HG03064 (cell line): ENCODE data around the gene SAMD4B.

Source experiments
- ATAC-seq: cut with Tn5 transposase; IDR thresholded peaks from one replicate; pipeline ENCODE4 v1.9.1; 2021; ENCODE audit warnings: low read depth; ENCODE audit not compliant: unreplicated experiment

Gene SAMD4B

GRCh38 chr19:39406656-39407409 is 64.6 kb downstream of the SAMD4B start, which contains the start of gene ZFP36:
Gene ZFP36 (plus strand): TSS chr19:39406847. CDS start chr19:39406905, 58 bp downstream.
- no peak for ATAC-seq

GRCh38 chr19:39407410-39407659 is 65.1 kb downstream of the SAMD4B start:
- no peak for ATAC-seq

- no peak for ATAC-seq
Observed at GRCh38 chr19:39407660-39408391, 65.6 kb downstream of the SAMD4B start.

- no peak for ATAC-seq
Observed at GRCh38 chr19:39408392-39409207, 66.4 kb downstream of the SAMD4B start.

GRCh38 chr19:39409208-39410016 is 67.2 kb downstream of the SAMD4B start:
- no peak for ATAC-seq

GRCh38 chr19:39410017-39410830 is 68.0 kb downstream of the SAMD4B start:
- ATAC-seq = no peak

- ATAC-seq = no peak
Observed at GRCh38 chr19:39410831-39411080, 68.5 kb downstream of the SAMD4B start.

- ATAC-seq = no peak
Observed at GRCh38 chr19:39411081-39411831, 69.0 kb downstream of the SAMD4B start.

GRCh38 chr19:39411832-39412099 is 69.5 kb downstream of the SAMD4B start:
- peak; percentile 27 for ATAC-seq

GRCh38 chr19:39412100-39412866 is 70.1 kb downstream of the SAMD4B start, which contains the start of gene PLEKHG2:
Gene PLEKHG2 (plus strand): TSS chr19:39412669. CDS start chr19:39414087, 1,418 bp downstream.
- ATAC-seq = peak; percentile 31

GRCh38 chr19:39412867-39413271 is 70.6 kb downstream of the SAMD4B start:
- no peak for ATAC-seq

- no peak for ATAC-seq
Observed at GRCh38 chr19:39413272-39413910, 71.2 kb downstream of the SAMD4B start.

- no peak for ATAC-seq
Observed at GRCh38 chr19:39413911-39414608, 71.8 kb downstream of the SAMD4B start.

GRCh38 chr19:39415111-39416046 is 73.2 kb downstream of the SAMD4B start:
- ATAC-seq = no peak

- no peak for ATAC-seq
Observed at GRCh38 chr19:39416152-39417120, 74.2 kb downstream of the SAMD4B start.
